HG03521 (cell line): Measurements from ENCODE around the gene NPAS4.
A peak's percentile ranks its signal among the peaks of the same experiment; 100 is the strongest.
"Not testable (repeated sequence)": the region's sequence is repeated elsewhere in the genome, so short reads cannot be mapped to it uniquely, and the experiment has no call there.

ENCODE experiments used
- ATAC-seq: cut with Tn5 transposase; IDR thresholded peaks from one replicate; pipeline ENCODE4 v1.9.1; 2021; ENCODE audit warnings: mild to moderate bottlenecking, moderate library complexity; ENCODE audit not compliant: unreplicated experiment

NPAS4 gene

DNA sequence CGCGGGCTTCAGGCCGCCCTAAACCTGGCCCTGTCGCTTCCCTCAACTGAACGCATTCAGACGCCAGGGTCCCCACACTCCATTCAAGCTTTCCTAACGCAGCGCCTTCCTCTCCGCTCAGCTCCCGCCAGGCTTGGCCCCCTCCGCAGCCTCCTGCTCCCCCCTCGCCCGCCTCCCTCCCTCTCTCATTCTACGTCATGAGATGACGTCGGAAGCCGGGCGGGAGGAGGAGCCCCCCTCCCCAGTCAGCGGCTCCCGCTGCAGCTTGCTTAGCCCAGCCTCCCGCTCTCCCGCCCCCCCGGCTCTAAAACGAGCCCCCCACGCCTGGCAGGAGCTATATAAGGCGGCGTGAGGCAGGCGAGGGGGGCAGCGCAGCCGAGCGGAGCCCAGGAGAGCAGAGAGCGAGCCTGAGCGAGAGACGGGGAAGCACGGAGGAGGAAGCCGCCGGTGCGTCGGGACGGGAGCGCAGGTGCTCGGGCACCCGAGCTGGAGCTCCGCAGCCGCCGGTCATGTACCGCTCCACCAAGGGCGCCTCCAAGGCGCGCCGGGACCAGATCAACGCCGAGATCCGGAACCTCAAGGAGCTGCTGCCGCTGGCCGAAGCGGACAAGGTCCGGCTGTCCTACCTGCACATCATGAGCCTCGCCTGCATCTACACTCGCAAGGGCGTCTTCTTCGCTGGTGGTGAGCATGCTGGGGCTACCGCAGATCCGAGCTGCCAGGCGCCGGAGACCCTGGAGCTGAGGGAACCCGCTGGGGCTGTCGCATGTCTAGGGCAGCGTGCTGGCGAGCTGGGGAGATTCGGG is at the start of gene NPAS4:
NPAS4 (plus strand) TSS at position 365 of the 806 bp plus-strand sequence; CDS start at position 510, 145 bp downstream.
- no peak for ATAC-seq

DNA sequence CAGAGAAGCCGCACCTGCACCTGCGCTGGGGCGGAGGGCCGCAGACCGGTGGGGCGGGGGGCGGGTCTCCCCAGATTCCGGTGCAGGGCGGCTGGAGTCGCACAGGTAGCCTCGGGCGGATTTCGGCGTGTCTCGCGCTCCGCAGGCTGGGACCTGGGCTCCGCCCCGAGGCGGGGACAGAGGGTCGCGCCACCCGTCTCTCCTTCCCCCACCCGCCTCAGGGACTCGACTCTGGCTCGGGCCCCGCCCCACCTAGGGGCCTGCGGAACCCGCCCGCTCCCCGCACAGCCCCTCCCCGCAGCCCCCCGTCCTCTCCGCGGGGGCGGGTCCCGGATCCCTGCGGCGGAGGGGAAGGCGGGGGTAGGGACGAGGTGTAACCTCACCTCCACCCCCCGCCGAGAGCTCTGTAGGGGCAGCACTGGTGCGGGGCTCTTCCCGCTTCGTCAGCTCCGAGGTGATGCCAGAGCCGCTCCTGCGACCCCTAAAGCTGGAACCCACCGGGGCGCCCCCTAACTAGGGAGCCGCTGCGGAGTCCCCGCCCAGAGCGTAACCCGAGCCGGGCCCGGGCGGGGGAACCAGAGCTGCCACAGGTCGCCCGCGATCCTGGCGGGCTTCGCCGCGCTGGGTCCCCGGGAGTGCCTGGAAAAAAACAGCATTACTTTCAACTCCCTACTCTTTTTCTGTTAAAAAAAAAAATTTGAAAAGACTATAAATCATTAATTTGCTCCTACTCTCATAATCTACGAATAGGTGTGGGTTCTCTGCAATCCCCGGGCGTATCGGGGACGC is 49.0 kb upstream of the NPAS4 start, which contains the start of gene SLC29A2:
SLC29A2 (minus strand) TSS at position 134 of the 789 bp plus-strand sequence. CDS start 169 bp downstream, outside the sequence.
- ATAC-seq, result peak; percentile 58

DNA sequence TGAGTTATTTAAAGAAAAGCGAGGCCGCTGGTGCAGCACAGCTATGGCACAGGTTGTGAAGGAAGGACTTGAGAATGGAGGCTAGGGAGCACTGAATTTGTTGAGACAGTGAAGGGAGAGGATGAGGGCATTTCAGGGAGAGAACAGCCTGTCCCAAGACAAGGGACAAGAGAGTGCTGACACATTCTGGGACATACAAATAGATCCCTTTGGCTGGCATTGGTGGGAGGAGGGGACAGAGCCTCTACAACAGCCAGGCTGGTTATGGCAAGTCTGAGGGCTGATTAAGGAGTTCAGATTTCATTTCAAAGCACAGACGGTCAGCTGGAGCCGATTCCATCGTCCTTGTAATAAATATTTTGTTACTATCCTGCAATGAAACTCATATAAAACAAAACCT is 47.6 kb upstream of the NPAS4 start:
- no peak for ATAC-seq

DNA sequence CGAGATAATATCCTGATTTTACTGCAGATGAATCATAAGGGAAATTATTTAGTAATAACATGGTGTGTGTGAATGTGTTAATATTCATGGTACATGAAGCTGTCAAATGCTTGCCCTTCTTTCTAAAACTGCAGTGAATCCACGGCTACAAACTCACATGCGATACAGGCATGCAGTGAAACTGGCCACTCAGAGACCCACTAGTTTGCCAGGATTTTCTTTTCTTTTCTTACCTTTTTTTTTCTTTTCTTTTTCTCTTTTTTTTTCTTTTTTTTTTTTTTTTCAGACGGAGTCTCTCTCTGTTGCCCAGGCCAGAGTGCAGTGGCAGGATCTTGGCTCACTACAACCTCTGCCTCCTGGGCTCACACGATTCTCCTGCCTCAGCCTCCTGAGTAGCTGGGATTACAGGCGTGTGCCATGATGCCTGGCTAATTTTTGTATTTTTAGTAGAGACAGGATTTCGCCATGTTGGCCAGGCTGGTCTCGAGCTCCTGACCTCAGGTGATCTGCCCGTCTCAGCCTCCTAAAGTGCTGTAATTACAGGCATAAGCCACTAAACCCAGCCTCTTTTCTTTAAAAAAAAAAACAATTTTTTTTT is 47.0 kb upstream of the NPAS4 start:
- not testable (repeated sequence) for ATAC-seq

DNA sequence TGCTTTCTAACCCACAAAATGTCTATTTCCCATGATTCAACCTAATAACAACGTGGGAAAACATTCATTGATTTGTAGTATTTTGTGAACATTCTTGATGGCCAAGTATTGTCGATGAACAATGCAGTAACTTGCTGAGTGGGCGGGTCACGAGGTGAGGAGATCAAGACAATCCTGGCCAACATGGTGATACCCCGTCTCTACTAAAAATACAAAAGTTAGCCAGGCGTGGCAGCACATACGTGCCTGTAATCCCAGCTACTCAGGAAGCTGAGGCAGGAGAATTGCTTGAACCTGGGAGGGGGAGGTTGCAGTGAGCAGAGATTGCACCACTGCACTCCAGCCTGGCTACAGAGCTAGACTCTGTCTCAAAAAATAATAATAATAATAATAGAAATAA is 40.6 kb upstream of the NPAS4 start:
- ATAC-seq, result not testable (repeated sequence)

DNA sequence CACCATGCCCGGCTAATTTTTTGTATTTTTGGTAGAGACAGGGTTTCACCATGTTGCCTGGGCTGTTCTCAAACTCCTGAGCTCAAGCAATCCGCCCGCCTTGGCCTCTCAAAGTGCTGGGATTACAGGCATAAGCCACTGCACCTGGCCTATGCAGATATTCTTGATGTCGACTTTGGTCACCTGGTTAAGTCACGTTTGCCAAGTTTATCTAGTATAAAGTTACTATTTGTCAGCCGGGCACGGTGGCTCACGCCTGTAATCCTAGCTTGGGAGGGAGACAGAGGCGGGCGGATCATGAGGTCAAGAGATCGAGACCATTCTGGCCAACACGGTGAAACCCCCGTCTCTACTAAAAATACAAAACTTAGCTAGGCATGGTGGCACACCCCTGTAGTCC is 36.5 kb upstream of the NPAS4 start:
- not testable (repeated sequence) for ATAC-seq

DNA sequence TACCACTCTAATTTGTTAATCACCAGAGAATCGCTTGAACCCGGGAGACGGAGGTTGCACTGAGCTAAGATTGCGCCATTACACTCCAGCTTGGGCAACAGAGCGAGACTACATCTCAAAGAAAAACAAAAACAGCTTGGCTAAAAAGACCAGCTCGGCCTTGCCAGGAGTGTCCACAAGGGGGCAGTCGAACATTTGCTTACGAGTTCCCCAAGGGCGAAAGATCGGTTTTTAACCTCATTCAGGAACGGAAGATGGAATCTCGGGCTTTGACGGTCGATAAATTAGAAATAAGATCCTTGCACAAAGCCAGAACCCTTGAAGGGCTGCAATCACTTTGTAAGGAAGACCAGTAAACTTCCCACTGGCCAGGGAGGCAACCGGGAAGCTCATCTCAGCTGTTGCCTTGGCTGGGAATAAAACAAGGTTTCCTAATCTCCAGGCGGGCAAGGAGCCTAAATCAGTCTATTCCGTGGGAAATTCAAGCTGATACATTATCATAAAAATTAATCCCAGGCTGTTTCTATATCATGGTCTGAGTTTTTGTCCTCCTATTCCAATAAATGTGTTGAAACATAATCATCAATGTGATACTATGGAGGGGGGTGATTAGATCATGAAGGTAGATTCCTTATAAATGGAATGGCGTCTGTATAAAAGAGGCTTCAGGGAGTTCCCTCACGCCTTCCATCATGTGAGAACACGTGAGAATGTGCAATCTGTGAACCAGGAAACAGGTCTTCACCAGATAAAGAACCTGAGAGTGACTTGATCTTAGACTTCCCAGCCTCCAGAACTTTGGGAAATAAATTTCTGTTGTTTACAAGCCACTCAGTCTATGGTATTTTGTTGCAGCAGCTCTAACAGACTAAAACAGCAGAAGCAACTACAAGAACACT is 34.4 kb upstream of the NPAS4 start:
- no peak for ATAC-seq

DNA sequence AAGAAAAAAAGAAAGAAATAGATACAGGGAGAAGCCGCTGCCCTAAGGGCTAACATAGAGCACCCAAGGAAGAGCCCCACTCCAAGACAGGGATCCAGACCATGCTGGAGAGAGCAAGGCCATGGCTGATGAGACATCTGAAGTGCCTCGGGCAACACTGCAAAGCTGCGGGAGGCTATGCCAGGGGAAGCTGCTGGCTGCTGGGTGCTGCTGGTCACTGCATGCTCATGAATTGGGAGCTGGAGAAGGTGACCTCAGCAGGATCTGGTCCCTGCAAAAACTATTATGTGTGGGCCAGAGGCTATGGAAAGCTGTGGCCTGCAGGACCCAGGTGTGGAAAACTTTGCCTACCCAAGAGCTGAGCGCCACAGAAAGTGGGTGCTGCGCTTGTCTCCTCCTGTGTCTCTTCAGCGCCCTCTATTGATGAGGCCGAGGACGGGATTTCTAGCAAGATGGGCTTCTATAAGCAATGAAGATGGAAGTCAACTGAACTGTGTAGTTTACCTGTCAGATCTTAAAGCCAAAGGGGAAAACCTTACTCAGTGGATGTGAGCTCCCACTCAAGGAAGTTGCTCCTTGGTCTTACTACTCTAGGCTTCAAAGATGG is 32.0 kb upstream of the NPAS4 start:
- ATAC-seq, result no peak

DNA sequence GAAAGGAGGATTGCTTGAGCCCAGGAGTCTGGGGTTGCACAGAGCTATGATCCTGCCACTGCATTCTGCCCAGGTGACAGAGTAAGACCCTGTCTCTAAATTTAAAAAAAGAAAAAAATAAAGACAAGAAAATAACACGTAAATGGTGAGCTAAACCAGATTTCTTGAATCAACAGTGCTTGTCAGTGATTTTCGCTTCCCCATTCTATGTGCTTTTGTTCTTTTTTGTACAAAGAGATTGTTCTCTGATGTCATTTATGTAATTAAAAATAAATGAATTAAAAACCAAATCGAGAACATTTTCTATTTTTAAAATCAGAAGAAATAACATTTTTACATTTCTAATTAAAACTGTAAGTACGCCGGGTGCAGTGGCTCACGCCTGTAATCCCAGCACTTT is 29.5 kb upstream of the NPAS4 start:
- ATAC-seq, result no peak

DNA sequence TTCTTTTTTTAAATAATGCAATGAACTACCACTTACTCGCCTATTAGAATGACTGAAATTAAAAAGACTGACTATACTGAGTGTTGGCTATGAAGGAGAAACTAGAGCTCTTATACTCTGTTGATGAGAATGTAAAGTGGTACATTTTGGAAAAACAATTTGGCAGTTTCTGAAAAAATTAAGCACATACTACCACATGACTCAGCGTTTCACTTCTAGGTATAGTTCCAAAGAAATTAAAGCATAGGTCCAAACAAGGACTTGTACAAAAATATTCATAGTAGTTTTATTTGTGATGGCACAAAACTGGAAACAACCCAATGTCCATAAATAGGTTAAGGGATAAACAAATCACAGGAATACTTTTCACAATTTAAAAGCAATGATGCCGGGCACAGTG is 26.9 kb upstream of the NPAS4 start:
- ATAC-seq, result no peak

DNA sequence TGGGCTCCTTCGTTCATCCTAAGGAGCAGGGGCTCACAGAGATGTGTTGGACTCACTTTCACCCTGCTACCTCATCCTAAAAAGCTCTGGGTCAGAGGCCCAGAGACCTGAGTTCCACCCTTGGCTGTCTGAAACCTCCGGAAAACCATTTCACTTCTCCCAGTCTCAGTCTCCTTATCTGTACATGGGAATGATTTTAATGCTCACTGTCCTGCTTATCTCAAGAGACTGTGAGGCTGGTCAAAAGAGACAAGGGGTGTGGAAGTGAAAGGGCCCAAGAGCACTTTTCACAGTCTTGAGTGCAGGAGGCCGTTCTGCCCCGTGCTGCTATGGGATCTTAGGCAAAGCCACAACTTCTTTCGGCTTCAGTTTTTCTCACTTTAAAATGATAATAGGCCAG is 13.2 kb upstream of the NPAS4 start:
- no peak for ATAC-seq

DNA sequence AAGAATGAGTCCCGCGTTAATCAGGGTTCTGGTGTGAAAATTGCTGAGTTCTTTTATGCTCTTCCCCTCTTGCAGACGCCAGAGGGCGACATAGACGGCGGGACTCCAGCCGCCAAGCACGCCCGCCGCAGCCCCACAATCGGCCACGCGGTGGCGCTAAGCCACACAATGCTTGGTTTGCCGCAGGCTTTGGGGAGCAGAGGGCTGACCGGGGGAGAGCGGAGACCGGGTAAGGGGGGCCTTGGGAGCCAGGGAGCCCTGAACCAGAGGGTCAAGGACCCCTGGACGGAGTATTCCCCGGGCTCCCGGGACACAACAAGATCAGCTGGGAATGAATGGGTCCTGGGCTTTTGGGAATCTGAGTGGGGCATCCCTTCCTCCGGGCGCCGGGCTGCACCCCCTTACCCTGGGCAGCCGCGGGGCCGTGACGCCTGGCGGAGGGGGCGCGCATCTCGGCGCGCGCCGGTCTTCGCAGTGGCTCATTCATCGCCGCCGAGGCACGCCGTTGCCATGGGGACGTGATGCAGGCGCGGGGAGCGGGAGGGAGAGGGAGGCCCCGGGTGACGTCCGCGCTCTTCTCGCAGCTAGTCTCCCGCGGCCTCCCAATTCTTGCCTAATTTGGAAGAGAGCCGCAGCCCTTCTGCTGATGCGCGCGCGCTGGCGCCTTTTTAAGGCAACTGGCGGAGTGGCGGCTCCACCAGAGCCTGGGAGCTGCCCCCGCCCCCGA is 12.2 kb upstream of the NPAS4 start:
- peak; percentile 71 for ATAC-seq

DNA sequence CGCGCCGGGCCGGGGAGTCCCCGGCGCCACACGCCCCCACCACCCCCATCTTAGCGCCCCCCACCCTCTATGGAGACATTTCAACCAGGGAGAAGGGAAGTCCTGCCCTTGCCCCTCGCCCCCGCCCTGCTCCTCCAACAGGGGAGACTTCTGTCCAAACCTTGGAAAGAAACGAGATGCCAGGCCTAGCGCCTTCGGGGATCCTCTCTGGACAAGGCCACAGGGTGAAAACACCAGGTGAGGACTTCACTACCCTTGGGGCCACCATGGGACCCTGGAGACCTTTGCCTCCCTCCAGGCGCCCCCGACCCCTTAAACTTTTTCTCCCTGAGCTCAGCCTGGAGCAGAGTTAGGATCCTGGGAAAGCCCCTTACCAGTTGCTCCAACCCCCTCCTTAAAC is 11.6 kb upstream of the NPAS4 start:
- no peak for ATAC-seq

DNA sequence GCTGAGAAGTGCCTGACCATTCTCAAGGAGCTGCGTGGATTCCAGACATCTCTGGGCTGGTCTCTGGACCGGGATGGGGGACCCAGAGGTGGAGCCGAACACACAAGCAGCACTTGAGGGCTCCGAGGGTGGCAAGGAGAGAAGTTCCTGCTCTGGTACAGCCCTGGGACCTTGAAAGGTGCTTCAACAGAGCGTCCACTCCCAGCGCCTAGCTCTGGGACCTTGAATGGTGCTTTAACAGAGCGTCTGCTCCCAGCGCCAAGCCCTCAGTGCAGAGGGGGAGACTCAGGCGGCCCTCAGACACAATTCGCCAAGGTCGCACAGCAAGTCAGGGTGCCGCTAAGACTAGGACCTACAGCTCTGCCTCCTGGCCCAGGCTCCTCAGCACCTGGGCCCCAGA is 10.6 kb upstream of the NPAS4 start:
- no peak for ATAC-seq

DNA sequence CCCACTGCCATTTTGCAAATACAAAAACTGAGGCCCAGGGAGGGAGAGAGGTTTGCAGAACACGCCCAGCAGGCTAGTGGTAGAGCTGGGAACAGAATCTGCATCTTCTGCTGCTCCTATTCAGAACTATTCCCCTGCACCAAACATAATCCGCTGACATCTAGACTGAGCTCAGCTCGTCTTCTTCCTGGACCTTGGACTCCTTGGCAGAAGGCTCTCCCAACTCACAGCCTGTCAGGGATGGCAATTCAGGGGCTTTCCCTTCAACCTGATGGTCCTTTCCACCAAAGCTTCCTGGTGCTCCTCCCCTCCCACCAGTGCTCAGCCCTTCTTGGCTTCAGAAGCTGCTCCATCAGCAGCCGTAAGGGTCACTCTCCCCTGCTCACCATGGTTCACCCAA is 9.5 kb upstream of the NPAS4 start:
- no peak for ATAC-seq

DNA sequence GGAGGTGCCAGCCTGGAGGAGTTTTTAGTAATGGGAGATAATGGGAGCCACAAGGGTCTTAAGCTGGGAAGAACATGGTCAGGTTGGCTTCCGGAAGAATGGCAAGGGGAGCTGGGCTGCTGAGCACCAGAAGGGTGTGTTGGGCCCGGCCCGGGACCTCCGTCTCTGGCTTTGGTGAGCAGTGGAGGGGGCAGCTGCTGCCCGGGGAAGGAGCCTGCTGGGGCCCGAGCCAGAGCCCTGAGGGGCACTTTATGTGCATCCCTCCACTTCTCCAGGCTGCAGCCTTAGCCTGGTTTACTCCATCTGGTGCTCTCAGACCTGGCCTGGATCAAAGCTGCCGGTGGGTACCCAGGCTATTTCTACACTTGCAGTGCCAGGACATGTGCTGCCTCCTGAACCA is 8.7 kb upstream of the NPAS4 start:
- ATAC-seq, result no peak

DNA sequence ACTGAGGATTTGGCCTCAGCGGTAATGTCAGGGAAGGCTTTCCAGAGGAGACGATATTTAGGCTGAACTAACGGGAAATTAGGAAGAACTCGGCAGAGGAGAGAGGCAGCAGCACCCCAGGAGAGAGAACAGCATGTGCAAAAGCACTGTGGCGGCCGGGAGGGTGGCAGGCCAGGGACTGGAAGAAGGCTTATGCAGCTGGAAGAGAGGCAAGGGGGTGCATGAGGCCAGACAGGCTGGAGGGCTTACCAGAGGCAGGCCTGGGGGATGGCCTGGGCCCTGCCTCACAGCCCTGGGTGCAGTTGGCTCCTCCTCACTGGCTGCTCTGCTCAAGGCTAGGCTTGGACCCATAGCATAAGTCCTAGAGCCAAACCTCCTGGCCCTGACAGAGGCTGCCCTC is 7.7 kb upstream of the NPAS4 start:
- ATAC-seq, result no peak

DNA sequence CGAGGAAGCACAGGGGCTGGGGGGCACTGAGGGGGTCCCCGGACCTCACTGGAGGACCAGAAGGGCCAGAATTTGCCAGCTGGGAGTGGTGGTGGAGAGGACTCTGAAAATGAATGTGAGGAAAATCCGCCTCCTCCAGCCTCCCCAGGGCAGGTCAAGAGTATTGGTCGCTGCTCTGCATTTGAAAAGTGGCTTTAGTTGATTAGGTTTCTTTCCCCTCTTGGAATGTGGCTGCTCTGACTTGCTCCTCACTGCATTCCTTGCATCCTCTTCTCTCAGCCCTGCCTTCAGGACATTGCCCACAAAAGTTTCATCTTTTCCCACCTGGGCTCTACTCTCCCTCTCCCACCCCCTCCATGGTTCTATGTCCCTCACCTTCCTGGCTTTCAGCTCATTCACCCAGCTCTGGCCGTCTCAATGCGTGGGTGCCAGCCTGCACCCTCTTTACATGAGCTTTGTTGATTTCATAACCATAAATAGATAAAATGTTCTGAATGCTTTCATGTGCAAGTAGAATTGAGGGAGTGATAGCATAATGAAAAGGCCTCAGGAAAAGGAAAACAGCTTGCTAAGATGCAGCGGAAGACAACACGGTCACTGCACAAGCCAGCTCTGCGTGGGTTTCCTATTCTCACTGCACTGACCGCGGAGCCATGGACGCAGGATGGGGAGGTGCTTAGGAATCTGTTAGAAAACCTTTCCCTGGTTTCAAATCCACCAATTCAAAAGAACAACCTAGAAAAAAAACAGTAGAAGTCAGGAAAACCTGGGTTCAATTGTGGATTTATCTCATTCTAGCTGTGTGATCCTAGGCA is 6.5 kb upstream of the NPAS4 start:
- ATAC-seq, result no peak

DNA sequence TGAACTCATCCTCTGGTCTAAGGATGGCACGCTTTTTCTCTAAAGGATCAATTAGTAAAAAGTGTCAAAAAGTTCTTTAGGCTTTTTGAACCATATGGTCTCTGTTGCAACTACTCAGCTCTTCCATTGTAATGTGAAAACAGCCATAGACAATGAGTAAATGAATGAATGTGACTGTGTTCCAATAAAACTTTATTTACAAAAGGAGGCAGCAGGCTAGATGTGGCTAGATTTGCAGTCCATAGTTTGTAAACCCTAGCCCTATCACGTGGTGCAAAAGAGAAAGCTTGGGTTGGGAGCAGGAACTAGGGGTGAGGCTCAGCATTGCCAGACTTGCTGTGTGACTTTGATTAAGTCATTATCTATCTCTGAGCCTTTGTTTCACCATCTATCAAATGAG is 5.4 kb upstream of the NPAS4 start:
- ATAC-seq, result no peak
